H9 (cell line): Measurements from ENCODE around the gene CCNJL. TPM values are rescaled to one million over a fixed set of nuclear protein-coding genes. Genes with fewer than 3 reads are reported as not detected.

ENCODE experiments used
- DNase-seq: peaks from one replicate; pipeline ENCODE4 v3.0.0-alpha.2; 2017
- H2AFZ ChIP-seq: one replicate; pipeline ENCODE4 v1.6.1; 2013; ENCODE audit warnings: mild to moderate bottlenecking, low read length, control low read depth, moderate library complexity
- H2AK5ac ChIP-seq: 2 replicates; pipeline ENCODE4 v1.6.1; 2013; ENCODE audit warnings: low read length, control low read depth, mixed read lengths; ENCODE audit not compliant: insufficient read length
- H2BK120ac ChIP-seq: one replicate; pipeline ENCODE4 v1.6.1; 2013; ENCODE audit warnings: low read depth, mild to moderate bottlenecking, low read length, control low read depth, inconsistent platforms; ENCODE audit not compliant: poor library complexity, severe bottlenecking
- H2BK12ac ChIP-seq: 2 replicates; pipeline ENCODE4 v1.6.1; 2013; ENCODE audit warnings: low read length, control low read depth, mixed read lengths, low read depth; ENCODE audit not compliant: insufficient read length
- H2BK15ac ChIP-seq: 2 replicates; pipeline ENCODE4 v1.6.1; 2013; ENCODE audit warnings: low read depth, low read length, control low read depth
- H2BK20ac ChIP-seq: one replicate; pipeline ENCODE4 v1.6.1; 2013; ENCODE audit warnings: low read depth, mild to moderate bottlenecking, low read length, control low read depth, inconsistent platforms; ENCODE audit not compliant: poor library complexity, severe bottlenecking
- H2BK5ac ChIP-seq: 2 replicates; pipeline ENCODE4 v1.6.1; 2013; ENCODE audit warnings: low read length, control low read depth, mixed read lengths; ENCODE audit not compliant: insufficient read length
- H3K14ac ChIP-seq: 2 replicates; pipeline ENCODE4 v1.6.1; 2013; ENCODE audit warnings: low read length, control low read depth; ENCODE audit not compliant: insufficient read depth
- H3K18ac ChIP-seq: 2 replicates; pipeline ENCODE4 v1.6.1; 2013; ENCODE audit warnings: low read depth, mild to moderate bottlenecking, mixed read lengths, low read length, control low read depth; ENCODE audit not compliant: insufficient read length
- H3K23ac ChIP-seq: 2 replicates; pipeline ENCODE4 v1.6.1; 2013; ENCODE audit warnings: low read length, control low read depth, mixed read lengths, low read depth; ENCODE audit not compliant: insufficient read length
- H3K23me2 ChIP-seq: 2 replicates; pipeline ENCODE4 v1.6.1; 2013; ENCODE audit warnings: low read depth, mild to moderate bottlenecking, mixed read lengths, low read length, control low read depth; ENCODE audit not compliant: insufficient read length, poor library complexity, severe bottlenecking
- H3K27ac ChIP-seq: 2 replicates; pipeline ENCODE4 v1.5.1; 2013; ENCODE audit warnings: low read length, control low read depth, mixed read lengths, low read depth; ENCODE audit not compliant: insufficient read length
- H3K27me3 ChIP-seq: 2 replicates; pipeline ENCODE4 v1.6.1; 2013; ENCODE audit warnings: low read length, control low read depth, inconsistent platforms; ENCODE audit not compliant: insufficient read depth
- H3K4ac ChIP-seq: 2 replicates; pipeline ENCODE4 v1.6.1; 2013; ENCODE audit warnings: low read depth, mild to moderate bottlenecking, control low read depth, inconsistent platforms, low read length, moderate library complexity
- H3K4me1 ChIP-seq: 2 replicates; pipeline ENCODE4 v1.6.1; 2013; ENCODE audit warnings: low read length, control low read depth, inconsistent platforms; ENCODE audit not compliant: insufficient read depth
- H3K4me2 ChIP-seq: 2 replicates; pipeline ENCODE4 v1.6.1; 2013; ENCODE audit warnings: low read length, control low read depth, mixed read lengths; ENCODE audit not compliant: insufficient read length, insufficient read depth
- H3K56ac ChIP-seq: 2 replicates; pipeline ENCODE4 v1.6.1; 2013; ENCODE audit warnings: low read depth, mild to moderate bottlenecking, mixed read lengths, low read length, control low read depth; ENCODE audit not compliant: insufficient read length
- H3K79me1 ChIP-seq: 2 replicates; pipeline ENCODE4 v1.6.1; 2013; ENCODE audit warnings: low read depth, mild to moderate bottlenecking, moderate library complexity, low read length, control low read depth, inconsistent platforms; ENCODE audit not compliant: insufficient read depth, poor library complexity, severe bottlenecking
- H3K79me2 ChIP-seq: 2 replicates; pipeline ENCODE4 v1.6.1; 2013; ENCODE audit warnings: low read length, control low read depth, inconsistent platforms; ENCODE audit not compliant: insufficient read depth
- H3K9ac ChIP-seq: 2 replicates; pipeline ENCODE4 v1.6.1; 2013; ENCODE audit warnings: low read length, control low read depth, mixed read lengths; ENCODE audit not compliant: insufficient read length; ENCODE audit errors: extremely low read depth
- H3K9me3 ChIP-seq: one replicate; pipeline ENCODE4 v1.6.1; 2013; ENCODE audit warnings: low read depth, low read length, inconsistent platforms; ENCODE audit not compliant: control insufficient read depth
- H3T11ph ChIP-seq: one replicate; pipeline ENCODE4 v1.6.1; 2013; ENCODE audit warnings: mild to moderate bottlenecking, low read length, control low read depth, inconsistent platforms
- H4K20me1 ChIP-seq: one replicate; pipeline ENCODE4 v1.6.1; 2013; ENCODE audit not compliant: control insufficient read depth, insufficient read length, insufficient read depth
- H4K5ac ChIP-seq: 2 replicates; pipeline ENCODE4 v1.6.1; 2013; ENCODE audit warnings: low read depth, mild to moderate bottlenecking, mixed read lengths, low read length, control low read depth; ENCODE audit not compliant: insufficient read length
- H4K8ac ChIP-seq: replicated peaks from 2 replicates; pipeline ENCODE4 v1.6.1; 2013; ENCODE audit warnings: low read length, control low read depth, mixed read lengths, low read depth; ENCODE audit not compliant: insufficient read length
- H4K91ac ChIP-seq: 2 replicates; pipeline ENCODE4 v1.6.1; 2013; ENCODE audit warnings: low read depth, mild to moderate bottlenecking, moderate library complexity, mixed read lengths, low read length, control low read depth; ENCODE audit not compliant: insufficient read length
- H3K27ac Mint-ChIP-seq, 3 experiments: 2 replicates in 2 of 3; 3 replicates in 1 of 3; pipeline ENCODE4 v1.8.0; 2020 to 2021; ENCODE audit warnings: mixed read lengths in 3 of 3, mild to moderate bottlenecking in 1 of 3, moderate library complexity in 1 of 3
- H3K27me3 Mint-ChIP-seq: 2 replicates; pipeline ENCODE4 v1.8.0; 2021; ENCODE audit warnings: low read depth, mild to moderate bottlenecking, moderate library complexity, mixed read lengths
- H3K36me3 Mint-ChIP-seq, 3 experiments: 2 replicates in 2 of 3; 3 replicates in 1 of 3; pipeline ENCODE4 v1.8.0; 2020 to 2021; ENCODE audit warnings: low read depth in 3 of 3, mixed read lengths in 3 of 3; ENCODE audit not compliant: insufficient read depth in 1 of 3
- H3K4me1 Mint-ChIP-seq, 2 experiments: 2 replicates each; pipeline ENCODE4 v1.8.0; 2020; ENCODE audit warnings: mixed read lengths in 2 of 2
- H3K4me3 Mint-ChIP-seq, 2 experiments: 2 replicates in 1 of 2; 3 replicates in 1 of 2; pipeline ENCODE4 v1.8.0; 2020 to 2021; ENCODE audit warnings: mild to moderate bottlenecking in 2 of 2, mixed read lengths in 2 of 2, moderate library complexity in 1 of 2
- H3K9me3 Mint-ChIP-seq, 2 experiments: 2 replicates in 1 of 2; 3 replicates in 1 of 2; pipeline ENCODE4 v1.8.0; 2020; ENCODE audit warnings: mild to moderate bottlenecking in 2 of 2, mixed read lengths in 2 of 2, moderate library complexity in 1 of 2
- WGBS: extraction: QIAGEN DNeasy Blood & Tissue Kit; methylation state at CpG from one replicate; pipeline ENCODE4 v1.1.7; 2013; ENCODE audit warnings: missing lambda C conversion rate, low lambda C conversion rate, mixed read lengths; ENCODE audit not compliant: insufficient read length; ENCODE audit errors: extremely low coverage; 5-methylcytosine and 5-hydroxymethylcytosine counted together
- total RNA-seq: library from RNA; stranded (reverse); gene quantifications from 2 replicates; pipeline ENCODE4 v1.2.1, GENCODE V29; 2021
- TF ChIP-seq, protein P1 (sequence below): fragments of 200-600 bp; sonication (generic); conservative IDR thresholded peaks from 3 replicates; pipeline ENCODE4 v1.8.0; 2021; ENCODE audit warnings: antibody characterized with exemption, mild to moderate bottlenecking

Gene CCNJL
- total RNA-seq, 1 experiment from 2014 or later: 26.9 TPM

DNA sequence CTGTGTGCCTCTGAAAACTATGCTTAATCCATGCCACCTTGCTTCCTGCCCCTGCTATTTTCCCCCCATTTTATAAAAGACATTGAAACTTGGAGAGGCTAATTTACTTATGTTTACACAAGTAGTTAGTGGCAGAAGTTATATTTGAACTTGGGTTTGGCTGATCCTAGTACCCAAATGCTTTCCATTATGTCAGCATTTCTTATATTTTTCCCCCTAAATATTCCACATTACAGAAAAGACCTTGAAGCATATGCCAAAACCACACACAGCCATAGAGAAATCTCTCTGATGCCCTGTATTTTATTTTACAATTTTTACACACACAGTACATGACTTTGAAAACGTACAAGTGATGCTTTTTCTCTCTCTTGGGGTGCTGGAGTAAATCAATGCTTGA, 46.9 kb upstream of the CCNJL start:
- no peak overlapping the region for H4K5ac ChIP-seq
- H3K14ac ChIP-seq: no peak overlapping the region
- H3K23ac ChIP-seq: no peak overlapping the region
- no peak overlapping the region for H2AFZ ChIP-seq
- H3K9me3 Mint-ChIP-seq: no peaks in the 10 kb centered on the region
- no peak overlapping the region for H3K4ac ChIP-seq
- H3K4me2 ChIP-seq: no peak overlapping the region
- H3K27me3 ChIP-seq: no peaks in the 10 kb centered on the region
- no peak overlapping the region for H3K27ac ChIP-seq
- H2BK5ac ChIP-seq: no peak overlapping the region
- H3K27me3 Mint-ChIP-seq: peaks cover 3% of the 10 kb centered on the region
- no peak overlapping the region for H3T11ph ChIP-seq
- no peak overlapping the region for H2BK15ac ChIP-seq
- H2BK12ac ChIP-seq: no peak overlapping the region
- H3K4me1 Mint-ChIP-seq: peaks cover 9 to 23% of the 10 kb centered on the region in 2 experiments
- H3K27ac Mint-ChIP-seq: no peak overlapping the region
- no peak overlapping the region for H3K56ac ChIP-seq
- TF ChIP-seq, protein P1, sequence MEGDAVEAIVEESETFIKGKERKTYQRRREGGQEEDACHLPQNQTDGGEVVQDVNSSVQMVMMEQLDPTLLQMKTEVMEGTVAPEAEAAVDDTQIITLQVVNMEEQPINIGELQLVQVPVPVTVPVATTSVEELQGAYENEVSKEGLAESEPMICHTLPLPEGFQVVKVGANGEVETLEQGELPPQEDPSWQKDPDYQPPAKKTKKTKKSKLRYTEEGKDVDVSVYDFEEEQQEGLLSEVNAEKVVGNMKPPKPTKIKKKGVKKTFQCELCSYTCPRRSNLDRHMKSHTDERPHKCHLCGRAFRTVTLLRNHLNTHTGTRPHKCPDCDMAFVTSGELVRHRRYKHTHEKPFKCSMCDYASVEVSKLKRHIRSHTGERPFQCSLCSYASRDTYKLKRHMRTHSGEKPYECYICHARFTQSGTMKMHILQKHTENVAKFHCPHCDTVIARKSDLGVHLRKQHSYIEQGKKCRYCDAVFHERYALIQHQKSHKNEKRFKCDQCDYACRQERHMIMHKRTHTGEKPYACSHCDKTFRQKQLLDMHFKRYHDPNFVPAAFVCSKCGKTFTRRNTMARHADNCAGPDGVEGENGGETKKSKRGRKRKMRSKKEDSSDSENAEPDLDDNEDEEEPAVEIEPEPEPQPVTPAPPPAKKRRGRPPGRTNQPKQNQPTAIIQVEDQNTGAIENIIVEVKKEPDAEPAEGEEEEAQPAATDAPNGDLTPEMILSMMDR: no peak
- no peaks in the 10 kb centered on the region for H3K23me2 ChIP-seq
- H4K91ac ChIP-seq: no peak overlapping the region
- H3K9ac ChIP-seq: no peak overlapping the region
- no CpG with 5 or more reads among the region's 1 CpG for WGBS
- no peak overlapping the region for H3K4me3 Mint-ChIP-seq
- no peaks in the 10 kb centered on the region for H4K20me1 ChIP-seq
- H2BK120ac ChIP-seq: no peak overlapping the region
- H3K79me2 ChIP-seq: no peaks in the 10 kb centered on the region
- H3K9me3 ChIP-seq: no peaks in the 10 kb centered on the region
- no peaks in the 10 kb centered on the region for H3K79me1 ChIP-seq
- 0 out of 2 replicates have a peak, but pooled peaks cover 2% of the 10 kb centered on the region for H3K4me1 ChIP-seq
- no peaks in the 10 kb centered on the region for H3K36me3 Mint-ChIP-seq
- no peak overlapping the region for H2BK20ac ChIP-seq
- no peak overlapping the region for H2AK5ac ChIP-seq
- H4K8ac ChIP-seq: no peak overlapping the region
- no peak for DNase-seq
- H3K18ac ChIP-seq: no peak overlapping the region
